Stimulated activated CD8-positive, alpha-beta memory T cell treated with anti-CD3 and anti-CD28 coated beads, Interleukin-7, amount 100 ng/mL, for 4 hours (primary cell): ENCODE results near the gene SLC37A1.
A peak's percentile ranks its signal among the peaks of the same experiment; 100 is the strongest.
"Not testable (repeated sequence)": the region's sequence is repeated elsewhere in the genome, so short reads cannot be mapped to it uniquely, and the experiment has no call there.

ENCODE experiments used
- DNase-seq, 2 donors: peaks; one replicate each; pipeline ENCODE4 v3.0.0-alpha.2; 2020; ENCODE audit warnings: low read depth in 2 of 2

Gene SLC37A1

DNA sequence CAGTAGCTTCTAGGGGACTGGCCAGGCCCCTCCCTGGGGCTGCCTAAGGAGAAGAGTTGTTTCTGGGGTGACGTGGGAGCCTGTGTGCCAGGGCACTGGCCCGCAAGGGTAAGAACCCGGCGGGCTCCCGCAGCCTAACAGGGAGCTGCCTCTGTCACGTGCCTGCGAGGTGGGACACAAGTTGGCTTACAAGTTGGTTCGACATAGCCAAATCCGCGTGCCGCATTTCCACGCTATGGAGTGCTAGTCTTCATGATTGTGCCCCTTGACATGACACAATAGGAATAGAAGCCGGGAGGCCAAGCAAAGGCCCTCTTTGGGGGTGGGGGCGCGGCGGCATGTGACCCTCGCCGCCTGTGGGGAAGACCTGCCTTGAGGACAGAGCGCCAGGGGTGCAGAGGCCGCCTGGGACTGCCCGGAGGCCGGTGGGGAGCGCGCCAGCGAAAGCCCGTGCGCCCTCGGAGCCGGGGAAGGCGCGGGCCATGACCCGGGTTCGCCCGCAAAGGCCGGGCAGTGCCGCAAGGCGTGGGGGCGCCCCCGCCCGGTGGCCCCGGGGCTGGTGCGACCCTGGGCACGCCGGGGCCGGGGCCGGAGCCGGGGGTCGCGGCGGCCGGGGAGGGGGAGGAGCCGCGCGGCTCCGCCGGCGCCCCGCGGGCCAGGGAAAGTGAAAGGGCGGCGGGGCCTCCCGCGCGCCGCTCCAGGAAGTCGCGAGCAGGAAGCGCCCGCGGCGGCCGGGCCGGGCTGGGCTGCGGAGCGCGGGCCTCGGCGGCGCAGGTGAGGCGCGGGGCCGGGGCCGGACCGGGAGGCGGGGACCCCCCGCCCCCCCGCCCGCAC lies at the start of gene SLC37A1:
Gene SLC37A1, plus strand, starts transcription at position 702 of the 834 bp plus-strand sequence. CDS start 4,603 bp downstream, outside the sequence.
- no peak for DNase-seq

DNA sequence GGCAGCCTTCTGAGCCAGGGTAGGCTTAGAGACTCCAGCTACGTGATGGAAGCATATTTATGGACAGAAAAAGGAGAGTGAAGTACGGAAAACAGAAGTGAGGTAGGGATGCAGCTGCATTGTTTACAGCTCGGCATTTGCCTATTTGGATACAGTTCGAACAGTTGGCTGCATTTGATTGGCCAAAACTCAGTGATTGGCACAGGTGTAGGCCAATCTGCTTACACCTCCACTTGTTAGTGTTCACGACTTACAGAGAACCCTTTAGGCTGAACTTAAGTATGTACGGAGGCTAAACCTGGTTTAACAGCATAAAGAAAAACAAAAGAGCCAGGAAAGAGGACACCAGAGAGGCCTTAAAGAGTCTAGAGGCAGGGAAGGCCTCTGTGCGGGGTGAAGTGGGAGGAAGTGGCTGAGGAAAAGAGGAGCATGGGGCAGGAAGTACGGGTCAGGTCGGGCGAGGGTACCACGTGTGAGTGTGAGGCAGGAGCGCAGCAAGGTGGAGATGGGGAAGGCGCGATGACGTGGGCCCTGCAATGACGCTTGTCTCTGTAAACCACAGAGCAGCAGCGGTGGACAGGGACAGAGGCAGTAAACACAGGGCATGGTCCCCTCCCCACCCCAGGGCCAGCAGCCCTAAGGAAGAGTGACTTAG lies 49.7 kb upstream of the SLC37A1 start:
- peak; percentile 53 to 66 for DNase-seq

DNA sequence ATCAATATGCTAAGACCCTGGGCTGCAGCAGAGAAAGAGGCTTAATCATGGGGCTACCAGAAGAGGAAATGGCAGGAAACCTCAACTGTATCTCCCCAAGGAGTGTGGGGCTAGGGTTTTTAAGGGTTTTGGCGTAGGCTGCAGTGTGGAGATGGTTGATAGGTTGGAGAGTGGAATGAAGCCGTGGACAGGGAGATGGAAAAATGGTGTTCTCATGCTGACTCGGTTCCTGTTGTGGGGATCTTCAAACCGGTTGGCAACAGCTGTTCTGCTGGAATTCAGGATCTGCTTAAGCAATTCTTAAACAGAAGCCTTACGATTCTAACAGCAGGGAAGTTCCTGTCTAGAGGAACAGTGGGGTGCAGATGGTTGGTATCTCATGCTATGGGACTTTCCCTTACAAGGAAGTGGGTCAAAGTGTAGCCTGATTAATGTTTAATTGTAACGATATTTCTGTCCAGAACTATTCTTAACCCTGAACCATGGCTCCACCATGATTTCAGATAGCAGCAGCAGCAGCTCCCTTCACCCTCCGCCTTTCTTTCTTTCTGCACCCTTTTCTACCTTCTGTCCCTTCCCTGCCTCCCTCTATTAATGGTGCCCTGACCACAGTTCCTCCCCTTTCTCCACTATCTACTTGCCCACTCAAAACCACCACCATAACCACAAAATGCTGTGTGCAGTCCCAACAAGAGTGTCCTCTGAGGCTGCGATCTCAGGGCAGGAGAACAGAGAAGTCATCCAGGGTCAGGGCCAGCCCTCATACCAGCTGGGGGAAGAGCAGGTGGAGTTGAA lies 48.4 kb upstream of the SLC37A1 start:
- DNase-seq = no peak

DNA sequence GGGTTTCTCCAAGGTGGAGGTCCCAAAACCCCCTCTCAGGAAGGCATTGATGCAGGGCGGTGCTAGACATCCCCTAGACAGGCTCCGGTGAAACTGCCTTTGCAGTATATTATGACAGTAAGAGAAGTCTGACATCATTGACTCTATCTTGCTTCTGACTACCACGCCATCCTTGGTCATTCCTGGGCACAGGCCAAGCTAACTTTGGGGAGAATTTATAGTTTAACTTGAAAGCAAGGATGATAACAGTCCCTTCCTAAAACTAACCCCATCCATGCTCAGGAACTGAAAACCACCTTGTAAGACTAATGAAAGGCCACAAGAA lies 47.9 kb upstream of the SLC37A1 start:
- no peak for DNase-seq

DNA sequence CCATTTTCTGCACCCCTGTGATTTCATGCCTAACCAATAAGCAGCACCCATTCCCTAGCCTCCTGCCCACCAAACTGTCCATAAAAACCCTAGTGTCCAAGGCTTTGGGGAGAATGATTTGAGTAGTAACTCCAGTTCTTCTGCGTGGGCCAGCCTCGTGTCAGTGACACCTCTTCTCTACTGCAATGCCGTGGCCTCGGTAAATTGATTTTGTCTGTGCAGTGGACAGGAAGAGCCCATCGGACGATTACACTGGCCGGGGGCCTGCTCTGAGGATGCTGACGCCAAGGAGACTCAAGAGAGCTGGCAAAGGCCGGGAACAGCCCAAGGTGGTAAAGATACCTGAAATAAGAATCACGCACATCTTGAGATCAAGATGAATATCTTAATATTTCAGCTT lies 47.0 kb upstream of the SLC37A1 start:
- DNase-seq = no peak

DNA sequence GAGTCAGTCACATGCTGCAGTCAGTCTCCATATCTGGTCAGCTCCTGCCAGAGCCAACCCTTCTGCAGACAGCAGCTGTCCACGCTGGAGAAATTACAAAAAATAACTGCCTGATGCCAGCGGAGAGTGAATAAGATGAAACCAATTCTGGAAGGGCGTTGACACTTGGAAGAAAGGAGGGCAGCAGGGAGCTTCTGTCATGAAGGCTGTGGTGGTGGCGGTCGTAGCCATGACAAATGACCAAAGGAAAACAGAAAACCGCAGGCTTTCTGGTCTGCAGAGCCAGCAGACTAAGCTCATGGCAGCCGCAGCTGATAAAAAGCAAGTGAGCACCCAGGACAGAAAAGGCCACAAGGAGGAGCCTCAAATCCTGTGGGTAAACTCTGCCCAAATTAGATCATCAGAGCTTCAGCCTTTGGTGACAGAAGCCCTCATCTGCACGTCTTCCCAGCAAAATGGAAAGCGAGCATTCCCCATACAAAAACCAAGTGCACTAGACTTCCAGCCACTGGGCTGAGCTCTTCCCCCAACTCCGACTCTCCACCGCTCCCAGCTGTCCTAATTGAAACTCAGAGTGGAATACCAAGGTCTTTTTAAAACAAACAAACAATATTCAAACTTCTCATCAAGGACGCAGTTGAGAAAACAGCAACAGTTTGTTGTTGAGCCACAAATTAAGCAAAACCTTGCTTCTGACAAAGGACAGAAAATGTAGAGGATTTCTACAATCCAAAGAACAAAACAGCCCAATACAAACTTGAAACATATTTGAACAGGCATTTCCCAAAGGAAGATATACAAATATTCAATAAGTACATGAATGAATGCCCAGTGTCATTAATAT lies 46.3 kb upstream of the SLC37A1 start:
- no peak for DNase-seq

DNA sequence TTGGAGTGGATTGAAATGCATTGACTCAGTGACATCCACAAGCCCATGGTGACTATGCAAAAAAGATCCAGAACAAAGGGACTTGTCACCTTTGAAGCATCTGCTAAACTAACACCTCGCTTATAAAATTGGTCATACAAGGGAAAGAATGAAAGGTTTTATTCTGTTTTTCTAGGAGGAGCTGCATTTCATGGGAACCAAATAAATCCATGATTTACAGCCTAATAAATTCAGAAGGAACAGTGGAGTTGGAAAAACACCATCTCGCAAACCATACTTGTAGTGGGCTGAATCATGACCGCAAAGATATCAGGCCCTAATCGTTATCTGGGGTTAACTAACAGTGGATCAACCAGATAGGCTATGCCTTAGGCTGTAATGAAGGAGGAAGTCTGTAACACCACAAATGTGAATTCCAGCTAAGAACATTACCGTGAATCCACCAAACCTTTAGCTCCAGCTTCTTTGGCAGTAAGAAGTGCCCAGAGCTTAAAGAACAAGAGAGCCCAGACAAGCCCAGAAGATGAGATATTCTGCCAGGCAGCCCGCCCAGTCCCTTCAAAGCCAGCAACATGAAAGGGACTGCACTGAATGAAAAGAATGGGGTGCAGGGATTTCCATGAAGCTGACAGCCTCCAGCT lies 45.0 kb upstream of the SLC37A1 start:
- DNase-seq = no peak

DNA sequence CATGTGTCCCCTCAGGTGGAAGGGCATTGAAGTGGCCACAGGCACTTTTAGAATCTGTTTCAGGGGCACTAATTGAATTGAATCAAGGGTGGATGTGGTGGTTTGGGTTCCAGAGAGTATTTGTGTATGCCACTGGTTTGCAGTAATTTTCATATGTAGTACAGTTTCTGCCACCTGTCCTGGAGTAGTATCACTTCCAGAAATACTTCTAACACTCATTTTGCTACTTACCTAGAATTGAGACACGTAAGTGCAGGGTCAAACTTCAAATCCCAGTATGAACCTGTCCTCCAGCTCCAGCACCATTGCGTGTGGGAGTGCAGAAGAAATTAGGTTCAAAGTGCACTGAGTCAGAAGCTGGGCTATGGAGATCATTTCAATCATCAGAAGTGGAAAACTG lies 44.4 kb upstream of the SLC37A1 start:
- no peak for DNase-seq

DNA sequence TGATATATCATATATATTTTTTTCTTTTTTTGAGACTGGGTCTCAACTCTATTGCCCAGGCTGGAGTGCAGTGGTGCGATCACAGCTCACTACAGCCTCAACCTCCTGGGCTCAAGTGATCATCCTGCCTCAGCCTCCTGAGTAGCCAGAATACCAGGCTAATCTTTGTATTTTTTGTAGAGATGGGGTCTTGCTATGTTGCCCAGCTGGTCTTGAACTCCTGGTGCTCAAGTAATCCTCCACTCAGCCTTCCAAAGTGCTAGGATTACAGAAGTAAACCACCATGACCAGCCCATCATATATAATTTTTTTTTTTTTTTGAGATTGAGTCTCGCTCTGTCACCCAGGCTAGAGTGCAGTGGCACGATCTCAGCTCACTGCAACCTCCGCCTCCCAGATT lies 43.9 kb upstream of the SLC37A1 start:
- not testable (repeated sequence) for DNase-seq

DNA sequence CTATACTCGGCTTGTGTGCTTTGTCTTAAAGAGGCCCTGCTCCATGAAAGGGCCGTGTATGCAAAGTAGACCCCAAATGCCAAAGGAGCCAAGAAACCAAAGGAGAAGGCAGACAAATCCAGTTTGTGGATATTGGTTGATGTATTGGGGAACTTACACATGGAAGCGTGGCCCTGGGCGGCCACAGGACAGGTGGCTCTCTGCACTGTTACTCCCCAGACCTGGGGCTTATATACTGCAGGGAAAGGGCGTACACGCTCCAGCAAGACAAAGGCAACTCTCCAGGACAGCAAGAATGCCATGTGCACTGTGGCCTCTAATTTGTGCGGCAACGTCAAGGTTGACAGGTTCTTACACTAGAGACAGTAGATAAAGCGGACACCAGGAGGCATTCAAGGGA lies 42.4 kb upstream of the SLC37A1 start:
- no peak for DNase-seq

DNA sequence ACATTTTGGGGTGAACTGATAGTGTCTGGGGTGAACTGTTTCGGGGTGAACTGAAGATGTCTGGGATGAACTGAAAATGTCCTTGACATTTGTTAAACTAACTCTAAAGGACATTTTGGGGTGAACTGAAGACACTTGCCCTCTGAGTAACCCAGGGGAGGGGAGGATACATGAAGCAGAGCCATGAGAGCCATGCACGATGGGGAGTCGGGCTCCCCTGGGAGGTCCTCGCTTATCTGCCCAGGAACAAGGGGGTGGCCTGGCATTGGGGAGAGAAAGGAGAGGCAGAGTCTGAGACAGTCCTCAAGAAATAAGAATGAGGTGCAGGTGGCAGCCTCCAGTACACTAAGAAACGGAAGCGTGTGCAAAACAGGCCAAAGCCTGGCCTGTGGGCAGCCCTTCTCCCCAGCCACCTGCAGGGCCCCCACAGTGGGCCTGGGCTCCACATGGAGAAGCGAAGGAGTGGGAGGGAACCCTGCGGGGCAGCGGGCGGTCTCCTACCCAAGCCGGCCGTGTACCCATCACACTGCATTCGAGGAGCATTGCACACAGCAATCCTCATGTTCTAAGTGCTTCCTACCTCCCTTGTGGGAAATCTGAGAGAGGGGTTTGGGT lies 41.8 kb upstream of the SLC37A1 start:
- no peak for DNase-seq

DNA sequence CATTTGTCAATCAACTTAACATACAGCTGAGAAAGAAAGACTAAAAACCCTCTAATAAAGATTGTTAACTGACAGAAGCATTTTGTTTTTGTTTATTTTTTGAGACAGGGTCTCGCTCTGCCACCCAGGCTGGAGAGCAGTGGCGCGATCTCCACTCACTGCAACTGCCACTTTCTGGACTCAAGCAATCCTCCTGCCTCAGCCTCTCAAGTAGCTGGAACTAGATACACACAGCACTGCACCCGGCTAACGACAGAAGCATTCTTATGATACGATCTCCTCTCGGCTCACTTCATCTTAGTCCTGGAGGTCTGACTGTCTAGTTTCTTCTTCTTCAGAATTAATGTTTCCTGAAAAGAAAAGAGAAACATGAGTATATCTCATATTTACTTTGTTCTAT lies 41.1 kb upstream of the SLC37A1 start:
- DNase-seq = no peak

DNA sequence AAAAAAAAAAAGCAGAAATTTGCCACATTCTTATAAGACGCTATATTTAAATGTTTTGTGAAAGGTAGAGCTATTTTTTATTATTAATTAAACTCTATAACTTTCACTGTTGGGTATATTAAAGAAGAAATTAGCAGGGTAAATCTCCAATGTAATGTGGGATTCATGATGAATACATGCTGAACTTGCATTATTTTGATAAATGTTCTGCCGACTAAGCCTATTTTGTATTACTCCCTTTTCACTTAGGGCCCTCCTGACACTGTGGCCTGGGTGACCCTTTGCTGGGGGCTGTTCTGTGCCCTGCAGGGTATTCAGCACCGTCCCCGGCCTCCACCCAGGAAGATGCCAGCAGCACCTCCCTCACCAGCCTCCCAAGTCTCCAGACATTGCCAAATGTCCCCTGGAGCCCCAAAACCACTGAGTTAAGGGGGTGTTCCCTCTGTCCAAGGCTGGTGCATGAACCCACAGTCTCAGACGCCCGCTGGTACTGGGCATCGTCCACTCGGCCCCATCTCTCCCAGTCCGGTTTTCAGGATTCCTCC lies 40.1 kb upstream of the SLC37A1 start:
- DNase-seq = no peak

DNA sequence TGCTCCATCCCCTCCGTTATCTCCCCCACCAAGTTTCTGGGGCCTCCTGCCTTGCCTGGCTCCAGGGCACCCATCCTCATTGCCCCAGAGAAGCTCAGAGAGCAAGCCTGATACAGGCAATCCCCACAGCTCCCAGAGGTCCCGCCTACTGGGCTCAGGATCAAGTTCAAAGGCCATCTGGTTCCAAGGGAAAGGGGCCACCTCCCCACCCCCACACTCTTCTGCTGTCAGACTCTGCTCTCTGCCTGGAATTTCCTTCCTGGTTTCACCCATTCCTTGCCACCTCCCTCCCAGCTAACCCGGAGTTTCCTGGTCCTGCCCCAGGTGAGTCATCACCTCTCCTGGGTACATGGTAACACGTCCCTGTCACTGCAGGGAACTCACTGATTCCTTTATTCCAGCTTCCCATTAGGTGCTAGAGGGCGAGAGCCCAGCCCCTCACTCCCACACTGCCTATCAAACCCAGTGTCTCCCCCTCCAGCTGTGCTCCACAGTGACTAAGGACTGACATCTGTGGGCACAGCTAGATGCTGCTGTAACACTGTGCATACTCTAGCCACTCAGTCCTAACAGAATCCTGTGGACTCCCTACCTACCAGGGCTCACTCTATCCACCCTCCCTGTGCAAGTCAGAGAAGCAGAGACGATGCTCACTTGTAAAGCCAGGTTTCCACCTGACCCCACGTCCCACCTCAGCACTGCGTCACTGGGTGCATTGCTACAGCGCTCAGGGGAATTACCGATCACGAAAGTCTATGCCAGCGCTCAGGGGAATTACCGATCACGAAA lies 39.4 kb upstream of the SLC37A1 start:
- DNase-seq = no peak

DNA sequence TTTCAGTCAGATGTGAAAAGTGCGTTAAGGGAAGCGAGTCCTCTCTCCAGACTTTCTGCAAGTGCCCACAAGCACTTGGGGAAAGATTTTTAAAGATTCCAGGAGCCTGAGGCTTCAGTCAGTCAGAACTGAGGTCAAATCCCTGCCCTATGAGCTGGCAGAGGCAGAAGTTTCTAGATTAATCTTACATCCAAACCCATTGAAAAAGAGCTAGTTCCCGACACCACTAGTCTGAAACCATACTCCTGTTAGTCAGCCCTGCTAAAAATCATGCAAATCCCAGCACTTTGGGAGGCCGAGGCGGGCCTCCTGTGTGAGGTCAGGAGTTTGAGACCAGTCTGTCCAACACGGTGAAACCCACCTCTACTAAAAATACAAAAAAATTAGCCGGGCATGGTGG lies 38.6 kb upstream of the SLC37A1 start:
- DNase-seq = no peak

DNA sequence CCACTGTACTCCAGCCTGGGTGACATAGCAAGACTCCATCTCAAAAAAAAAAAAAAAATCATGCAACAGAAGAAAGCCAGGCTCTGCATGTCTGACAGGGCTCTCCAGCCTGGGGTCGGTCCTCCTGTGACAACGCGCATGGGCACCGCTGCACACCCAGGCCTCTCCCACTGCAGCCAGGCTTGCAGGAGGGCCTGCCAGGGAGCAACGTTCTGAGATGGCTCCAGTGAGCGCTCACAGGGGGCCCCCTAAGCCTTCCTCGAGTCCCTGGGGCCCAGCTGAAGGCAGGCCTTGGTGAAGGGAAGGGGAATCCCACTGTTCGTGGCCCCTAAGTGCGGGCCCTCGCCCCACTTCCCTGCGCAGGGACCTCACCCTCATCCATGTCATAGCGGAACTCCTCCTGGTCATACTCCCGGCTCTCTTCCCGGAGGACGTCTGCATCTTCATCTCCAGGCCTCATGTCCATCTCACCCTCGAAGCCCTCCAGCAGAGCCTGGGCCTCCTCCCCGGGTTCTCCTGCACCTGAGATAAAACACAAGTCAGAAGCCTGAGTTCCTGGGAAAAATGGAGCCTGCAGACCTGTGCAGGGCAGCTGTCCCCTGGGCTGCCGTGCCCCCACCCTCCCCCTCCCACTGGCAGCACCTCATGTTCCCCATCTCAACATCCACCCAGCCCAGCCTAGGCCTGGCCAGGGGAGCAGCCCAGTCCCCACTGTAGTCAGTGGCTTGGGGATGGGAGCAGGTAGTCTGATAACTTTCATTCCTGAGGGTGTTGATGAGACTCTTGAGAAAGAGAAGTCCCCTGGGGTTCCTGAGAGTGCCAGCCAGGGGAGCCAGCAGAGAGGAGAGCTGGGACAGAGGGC lies 37.9 kb upstream of the SLC37A1 start:
- DNase-seq = no peak

DNA sequence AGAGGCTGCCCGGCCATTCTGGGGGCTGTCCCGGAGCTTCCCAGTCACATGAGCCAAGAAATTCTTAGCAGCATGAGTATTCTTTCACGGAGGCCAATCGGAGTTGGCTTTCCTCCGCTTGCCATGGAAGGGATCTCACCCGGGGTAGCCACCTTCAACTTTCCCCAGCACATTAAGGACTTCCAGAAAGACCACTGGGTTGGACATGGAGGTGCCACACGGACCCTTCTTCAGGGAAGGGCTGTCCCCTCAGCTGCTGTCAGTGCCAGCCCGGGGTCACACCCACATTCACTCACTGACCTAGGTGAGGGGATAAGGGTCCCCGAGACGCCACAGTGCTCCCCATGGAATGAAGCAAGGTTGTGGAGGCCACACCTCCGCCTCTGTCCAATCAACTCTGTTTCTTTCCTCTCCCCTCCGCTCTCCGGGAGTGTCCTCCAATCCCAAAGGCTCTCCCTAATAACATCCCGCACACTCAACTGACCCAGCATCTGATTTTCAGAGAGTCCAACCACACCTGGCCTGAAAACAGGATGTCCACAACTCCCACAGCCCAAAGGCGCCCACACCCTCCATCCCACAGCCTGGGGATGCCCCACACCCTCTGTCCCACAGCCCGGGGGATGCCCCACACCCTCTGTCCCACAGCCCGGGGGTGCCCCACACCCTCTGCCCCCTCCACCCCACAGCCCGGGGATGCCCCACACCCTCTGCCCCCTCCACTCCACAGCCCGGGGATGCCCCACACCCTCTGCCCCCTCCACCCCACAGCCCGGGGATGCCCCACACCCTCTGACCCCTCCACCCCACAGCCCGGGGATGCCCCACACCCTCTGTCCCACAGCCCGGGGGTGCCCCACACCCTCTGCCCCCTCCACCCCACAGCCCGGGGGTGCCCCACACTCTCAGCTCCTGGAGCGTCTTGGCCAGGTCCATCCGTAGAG lies 37.0 kb upstream of the SLC37A1 start:
- no peak for DNase-seq

DNA sequence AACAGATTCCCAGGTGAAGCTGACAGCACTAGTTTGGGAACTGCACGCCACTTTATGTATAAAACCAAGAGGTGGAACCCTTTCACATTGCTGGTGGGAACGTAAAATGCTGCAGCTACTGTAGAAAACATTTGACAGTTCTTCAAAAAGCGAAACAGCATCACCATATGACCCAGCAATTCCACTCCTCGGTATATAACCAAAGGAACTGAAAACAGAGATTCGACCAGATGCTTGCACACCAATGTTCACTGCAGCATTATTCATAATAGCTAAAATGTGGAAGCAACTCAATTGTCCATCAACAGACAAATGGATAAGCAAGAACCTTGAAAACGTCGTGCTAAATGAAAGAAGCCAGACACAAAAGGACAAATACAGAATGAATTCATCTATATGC lies 35.1 kb upstream of the SLC37A1 start:
- DNase-seq = no peak
